Lung (tissue), 12 donors: Measurements from ENCODE around the gene TLE2. TPM values are rescaled to one million over a fixed set of nuclear protein-coding genes. Genes with fewer than 3 reads are reported as not detected.

Experiments
- ATAC-seq: fragments of 200-7000 bp; cut with Tn5 transposase; one replicate; pipeline ENCODE4 v1.9.1; 2020; ENCODE audit warnings: moderate number of reproducible peaks; ENCODE audit not compliant: insufficient read depth, low FRiP score
- DNase-seq, 3 donors: peaks; one replicate each; pipeline ENCODE4 v3.0.0-alpha.2; 2013 to 2017
- H3K27ac ChIP-seq, 2 donors: one replicate each; pipeline ENCODE4 v1.5.1; 2013; ENCODE audit warnings: mild to moderate bottlenecking in 2 of 2, moderate library complexity in 2 of 2, control low read depth in 1 of 2, inconsistent platforms in 1 of 2, low read depth in 1 of 2, low read length in 1 of 2
- H3K27me3 ChIP-seq, 3 donors: one replicate each; pipeline ENCODE4 v1.5.1; 2013; ENCODE audit warnings: low read length in 2 of 3; ENCODE audit not compliant: control insufficient read depth in 3 of 3, insufficient read depth in 3 of 3
- H3K36me3 ChIP-seq, 4 donors: one replicate each; pipeline ENCODE4 v1.5.1; 2013; ENCODE audit warnings: low read length in 4 of 4, mild to moderate bottlenecking in 1 of 4, moderate library complexity in 1 of 4; ENCODE audit not compliant: control insufficient read depth in 4 of 4, insufficient read depth in 4 of 4
- H3K4me1 ChIP-seq, 5 donors: one replicate each; pipeline ENCODE4 v1.5.1; 2013; ENCODE audit warnings: low read length in 5 of 5, mild to moderate bottlenecking in 2 of 5, moderate library complexity in 1 of 5; ENCODE audit not compliant: control insufficient read depth in 5 of 5, insufficient read depth in 5 of 5
- H3K4me3 ChIP-seq: one replicate; pipeline ENCODE4 v1.5.1; 2013; ENCODE audit warnings: mild to moderate bottlenecking, control low read depth, moderate library complexity
- H3K9ac ChIP-seq, 2 donors: one replicate each; pipeline ENCODE4 v1.5.1; 2013; ENCODE audit warnings: low read length in 2 of 2, control low read depth in 1 of 2; ENCODE audit not compliant: insufficient read depth in 1 of 2
- H3K9me3 ChIP-seq, 4 donors: one replicate each; pipeline ENCODE4 v1.5.1; 2013; ENCODE audit warnings: low read length in 3 of 4, mild to moderate bottlenecking in 1 of 4, moderate library complexity in 1 of 4; ENCODE audit not compliant: control insufficient read depth in 4 of 4, insufficient read depth in 3 of 4
- CTCF ChIP-seq: IDR thresholded peaks from 2 replicates; pipeline ENCODE4 v1.5.1; 2012; ENCODE audit warnings: mild to moderate bottlenecking; ENCODE audit errors: control extremely low read depth, extremely low read depth
- WGBS, 2 donors: extraction: QIAGEN DNeasy Blood & Tissue Kit; methylation state at CpG; one replicate each; pipeline ENCODE4 v1.1.7; 2013; 5-methylcytosine and 5-hydroxymethylcytosine counted together
- polyA plus RNA-seq, 2 donors: library from polyadenylated mRNA; stranded (reverse); fragments of 200-250 nt; gene quantifications; one replicate each; pipeline ENCODE4 v1.2.1, GENCODE V29; 2013
- total RNA-seq, 2 donors: library from RNA; depleted of rRNA in 1 of 2; stranded (reverse); fragments of >200 nt in 1 of 2; gene quantifications; one replicate each; pipeline ENCODE4 v1.2.1, GENCODE V29; 2014 to 2021
- donor health status: control.
- donor health status: control.
- donor health status: Bipolar disorder and iron deficiency.
- donor health status: healthy.
- donor health status: DM: yes; HTN: yes; CAD: no.

The TLE2 gene
- total and polyA plus RNA-seq, 4 donors, result 30.8 to 47.1 (median 39.2) TPM

GRCh38 chr19:2989236-2989946 is 39.7 kb downstream of the TLE2 start:
- Histone ChIP-seq H3K9ac (no peak overlapping the region), H3K4me1 (peaks cover 0 to 17% (median 7%) of the 10 kb centered on the region in 5 donors), H3K36me3 (no peaks in the 10 kb centered on the region), H3K27ac (no peak overlapping the region), H3K27me3 (no peaks in the 10 kb centered on the region), H3K4me3 (no peak overlapping the region), H3K9me3 (no peaks in the 10 kb centered on the region)
- WGBS, 2 donors, result 94 to 96% methylated on average over 11 to 15 of the region's 15 CpGs
- DNase-seq (no peak), ATAC-seq (no peak)
- no peak for TF ChIP-seq CTCF

- no peak overlapping the region for H3K9ac ChIP-seq
- H3K4me1 ChIP-seq, result peaks cover 0 to 25% (median 7%) of the 10 kb centered on the region in 5 donors
- no peaks in the 10 kb centered on the region for H3K9me3 ChIP-seq
- no peaks in the 10 kb centered on the region for H3K27me3 ChIP-seq
- no peak overlapping the region for H3K27ac ChIP-seq
- ATAC-seq, result no peak
- no peak overlapping the region for H3K4me3 ChIP-seq
- DNase-seq, result no peak
- TF ChIP-seq CTCF, result no peak
- no peaks in the 10 kb centered on the region for H3K36me3 ChIP-seq
- WGBS, 2 donors, result 94 to 97% methylated on average over 3 of the region's 3 CpGs
Observed at GRCh38 chr19:2988568-2988967, 40.5 kb downstream of the TLE2 start.

GRCh38 chr19:2987797-2988196 is 41.3 kb downstream of the TLE2 start:
- Histone ChIP-seq H3K27ac (no peak overlapping the region), H3K4me3 (no peak overlapping the region), H3K9ac (peak overlapping the region in 1 of 2 donors; percentile 42), H3K36me3 (no peaks in the 10 kb centered on the region), H3K9me3 (no peaks in the 10 kb centered on the region), H3K4me1 (peaks cover 0 to 32% (median 12%) of the 10 kb centered on the region in 5 donors), H3K27me3 (no peaks in the 10 kb centered on the region)
- no peak for ATAC-seq
- no peak for TF ChIP-seq CTCF
- WGBS, 2 donors, result 82 to 83% methylated on average over 12 of the region's 12 CpGs
- no peak for DNase-seq
